Activated gamma-delta T cell (primary cell): ENCODE data around the gene PXDN.

Experiments
- DNase-seq: peaks from one replicate; lab custom pipeline; 2025; lab: John Stamatoyannopoulos, UW

Gene PXDN

GRCh38 chr2:1599301-1600085 lies 144.8 kb downstream of the PXDN start:
- no peak for DNase-seq

GRCh38 chr2:1598800-1599199 lies 145.5 kb downstream of the PXDN start:
- no peak for DNase-seq

- no peak for DNase-seq
Observed at GRCh38 chr2:1598041-1598710, 146.1 kb downstream of the PXDN start.

- DNase-seq: no peak
Observed at GRCh38 chr2:1595274-1595673, 149.0 kb downstream of the PXDN start.

GRCh38 chr2:1594373-1595171 lies 149.7 kb downstream of the PXDN start:
- no peak for DNase-seq

GRCh38 chr2:1594123-1594372 lies 150.3 kb downstream of the PXDN start:
- no peak for DNase-seq

- no peak for DNase-seq
Observed at GRCh38 chr2:1593371-1594122, 150.8 kb downstream of the PXDN start.

GRCh38 chr2:1591978-1592907 lies 152.1 kb downstream of the PXDN start:
- DNase-seq: no peak

GRCh38 chr2:1591461-1591770 lies 152.9 kb downstream of the PXDN start:
- DNase-seq: no peak

GRCh38 chr2:1590596-1591460 lies 153.5 kb downstream of the PXDN start:
- DNase-seq: no peak

GRCh38 chr2:1588978-1589621 lies 155.2 kb downstream of the PXDN start:
- DNase-seq: no peak

- no peak for DNase-seq
Observed at GRCh38 chr2:1588051-1588977, 156.0 kb downstream of the PXDN start.

GRCh38 chr2:1586923-1587840 lies 157.1 kb downstream of the PXDN start:
- no peak for DNase-seq

- DNase-seq: no peak
Observed at GRCh38 chr2:1586251-1586922, 157.9 kb downstream of the PXDN start.

GRCh38 chr2:1585635-1586034 lies 158.7 kb downstream of the PXDN start:
- DNase-seq: no peak

GRCh38 chr2:1584691-1585485 lies 159.4 kb downstream of the PXDN start:
- no peak for DNase-seq
